Activated naive CD8-positive, alpha-beta T cell treated with anti-CD3 and anti-CD28 coated beads for 36 hours (primary cell): ENCODE data around the gene ZNF662. TPM values are rescaled to one million over a fixed set of nuclear protein-coding genes. Genes with fewer than 3 reads are reported as not detected.
A peak's percentile ranks its signal among the peaks of the same experiment; 100 is the strongest.

ENCODE experiments used
- DNase-seq: peaks from one replicate; pipeline ENCODE4 v3.0.0; 2021
- H3K27ac Mint-ChIP-seq: one replicate; pipeline ENCODE4 v1.8.0; 2022; ENCODE audit warnings: mild to moderate bottlenecking, moderate library complexity, mixed read lengths
- H3K27me3 Mint-ChIP-seq: one replicate; pipeline ENCODE4 v1.8.0; 2022; ENCODE audit warnings: mild to moderate bottlenecking, mixed read lengths
- H3K36me3 Mint-ChIP-seq: one replicate; pipeline ENCODE4 v1.8.0; 2021; ENCODE audit warnings: mild to moderate bottlenecking, mixed read lengths
- H3K4me1 Mint-ChIP-seq: one replicate; pipeline ENCODE4 v1.8.0; 2021; ENCODE audit warnings: mixed read lengths
- H3K4me3 Mint-ChIP-seq: one replicate; pipeline ENCODE4 v1.8.0; 2022; ENCODE audit warnings: mild to moderate bottlenecking, moderate library complexity, mixed read lengths
- H3K9me3 Mint-ChIP-seq: one replicate; pipeline ENCODE4 v1.8.0; 2022; ENCODE audit warnings: mixed read lengths
- total RNA-seq, 2 experiments: library from RNA; stranded (reverse); gene quantifications; one replicate each; pipeline ENCODE4 v1.2.3, GENCODE V29; 2021

ZNF662 gene
- 1 to 10 TPM; 4.9 to 5.3 TPM for total RNA-seq

GRCh38 chr3:42906070-42906847 lies at the start of gene ZNF662:
Gene ZNF662 (plus strand): TSS chr3:42906142. CDS start chr3:42908115, 1,973 bp downstream.
- H3K27ac Mint-ChIP-seq: peak within 1 kb of the TSS; percentile 55
- H3K4me1 Mint-ChIP-seq: peaks cover 17% of the 10 kb centered on the region
- peak within 1 kb of the TSS; percentile 63 for H3K4me3 Mint-ChIP-seq
- H3K27me3 Mint-ChIP-seq: peaks cover 18% of the 10 kb centered on the region
- peak; percentile 45 for DNase-seq
- H3K36me3 Mint-ChIP-seq: peaks cover 36% of the 10 kb centered on the region
- peaks cover 13% of the 10 kb centered on the region for H3K9me3 Mint-ChIP-seq

GRCh38 chr3:42856544-42856943 lies 49.4 kb upstream of the ZNF662 start:
- no peak for DNase-seq
- peaks cover 5% of the 10 kb centered on the region for H3K27me3 Mint-ChIP-seq
- H3K4me3 Mint-ChIP-seq: no peak overlapping the region
- H3K27ac Mint-ChIP-seq: no peak overlapping the region
- no peaks in the 10 kb centered on the region for H3K36me3 Mint-ChIP-seq
- H3K4me1 Mint-ChIP-seq: no peaks in the 10 kb centered on the region
- peaks cover 2% of the 10 kb centered on the region for H3K9me3 Mint-ChIP-seq

GRCh38 chr3:42864321-42864950 lies 41.5 kb upstream of the ZNF662 start:
- Mint-ChIP-seq H3K4me3 (no peak overlapping the region), H3K27ac (no peak overlapping the region), H3K9me3 (no peaks in the 10 kb centered on the region), H3K27me3 (no peaks in the 10 kb centered on the region), H3K4me1 (no peaks in the 10 kb centered on the region), H3K36me3 (no peaks in the 10 kb centered on the region)
- DNase-seq: no peak

- DNase-seq: no peak
- H3K4me1 Mint-ChIP-seq: no peaks in the 10 kb centered on the region
- no peaks in the 10 kb centered on the region for H3K27me3 Mint-ChIP-seq
- H3K27ac Mint-ChIP-seq: no peak overlapping the region
- H3K36me3 Mint-ChIP-seq: no peaks in the 10 kb centered on the region
- H3K4me3 Mint-ChIP-seq: no peak overlapping the region
- H3K9me3 Mint-ChIP-seq: no peaks in the 10 kb centered on the region
Measured at GRCh38 chr3:42865256-42865655, 40.7 kb upstream of the ZNF662 start.

GRCh38 chr3:42867138-42867537 lies 38.8 kb upstream of the ZNF662 start:
- Mint-ChIP-seq H3K27me3 (no peaks in the 10 kb centered on the region), H3K4me3 (no peak overlapping the region), H3K27ac (no peak overlapping the region), H3K36me3 (no peaks in the 10 kb centered on the region), H3K9me3 (no peaks in the 10 kb centered on the region), H3K4me1 (no peaks in the 10 kb centered on the region)
- no peak for DNase-seq

- Mint-ChIP-seq H3K4me1 (no peaks in the 10 kb centered on the region), H3K4me3 (no peak overlapping the region), H3K9me3 (no peaks in the 10 kb centered on the region), H3K36me3 (no peaks in the 10 kb centered on the region), H3K27me3 (no peaks in the 10 kb centered on the region), H3K27ac (no peak overlapping the region)
- no peak for DNase-seq
Measured at GRCh38 chr3:42868841-42869240, 37.1 kb upstream of the ZNF662 start.

GRCh38 chr3:42871592-42872196 lies 34.2 kb upstream of the ZNF662 start:
- H3K4me3 Mint-ChIP-seq: no peak overlapping the region
- H3K36me3 Mint-ChIP-seq: no peaks in the 10 kb centered on the region
- no peaks in the 10 kb centered on the region for H3K4me1 Mint-ChIP-seq
- no peaks in the 10 kb centered on the region for H3K9me3 Mint-ChIP-seq
- H3K27ac Mint-ChIP-seq: no peak overlapping the region
- no peaks in the 10 kb centered on the region for H3K27me3 Mint-ChIP-seq
- DNase-seq: no peak

- no peaks in the 10 kb centered on the region for H3K27me3 Mint-ChIP-seq
- no peak overlapping the region for H3K4me3 Mint-ChIP-seq
- no peaks in the 10 kb centered on the region for H3K36me3 Mint-ChIP-seq
- no peaks in the 10 kb centered on the region for H3K4me1 Mint-ChIP-seq
- no peaks in the 10 kb centered on the region for H3K9me3 Mint-ChIP-seq
- DNase-seq: no peak
- no peak overlapping the region for H3K27ac Mint-ChIP-seq
Measured at GRCh38 chr3:42872718-42873117, 33.2 kb upstream of the ZNF662 start.

GRCh38 chr3:42873221-42873982 lies 32.5 kb upstream of the ZNF662 start:
- Mint-ChIP-seq H3K27me3 (no peaks in the 10 kb centered on the region), H3K4me1 (no peaks in the 10 kb centered on the region), H3K9me3 (no peaks in the 10 kb centered on the region), H3K4me3 (no peak overlapping the region), H3K27ac (no peak overlapping the region), H3K36me3 (no peaks in the 10 kb centered on the region)
- no peak for DNase-seq

- H3K27me3 Mint-ChIP-seq: no peaks in the 10 kb centered on the region
- H3K4me3 Mint-ChIP-seq: no peak overlapping the region
- no peaks in the 10 kb centered on the region for H3K36me3 Mint-ChIP-seq
- H3K9me3 Mint-ChIP-seq: no peaks in the 10 kb centered on the region
- no peaks in the 10 kb centered on the region for H3K4me1 Mint-ChIP-seq
- DNase-seq: no peak
- H3K27ac Mint-ChIP-seq: no peak overlapping the region
Measured at GRCh38 chr3:42874749-42875148, 31.2 kb upstream of the ZNF662 start.

- Mint-ChIP-seq H3K4me1 (peaks cover 3% of the 10 kb centered on the region), H3K36me3 (no peaks in the 10 kb centered on the region), H3K4me3 (no peak within 1 kb of the TSS), H3K9me3 (no peaks in the 10 kb centered on the region), H3K27ac (no peak within 1 kb of the TSS), H3K27me3 (no peaks in the 10 kb centered on the region)
- DNase-seq: no peak
Measured at GRCh38 chr3:42875325-42876151, 30.4 kb upstream of the ZNF662 start, which contains the start of gene CYP8B1. Gene CYP8B1 (minus strand): TSS chr3:42875879. CDS start chr3:42875816, 63 bp downstream.

- H3K4me1 Mint-ChIP-seq: peaks cover 7% of the 10 kb centered on the region
- H3K4me3 Mint-ChIP-seq: no peak overlapping the region
- no peaks in the 10 kb centered on the region for H3K27me3 Mint-ChIP-seq
- no peaks in the 10 kb centered on the region for H3K36me3 Mint-ChIP-seq
- DNase-seq: no peak
- H3K9me3 Mint-ChIP-seq: no peaks in the 10 kb centered on the region
- no peak overlapping the region for H3K27ac Mint-ChIP-seq
Measured at GRCh38 chr3:42876401-42876800, 29.5 kb upstream of the ZNF662 start.

GRCh38 chr3:42876940-42877720 lies 28.8 kb upstream of the ZNF662 start:
- Mint-ChIP-seq H3K9me3 (no peaks in the 10 kb centered on the region), H3K27ac (no peak overlapping the region), H3K27me3 (no peaks in the 10 kb centered on the region), H3K4me1 (peaks cover 12% of the 10 kb centered on the region), H3K36me3 (no peaks in the 10 kb centered on the region), H3K4me3 (no peak overlapping the region)
- DNase-seq: no peak

- H3K27ac Mint-ChIP-seq: no peak overlapping the region
Measured at GRCh38 chr3:42877881-42878280, 28.1 kb upstream of the ZNF662 start.

More at GRCh38 chr3:42877881-42878280, 28.1 kb upstream of the ZNF662 start:
- peaks cover 12% of the 10 kb centered on the region for H3K4me1 Mint-ChIP-seq
- H3K4me3 Mint-ChIP-seq: no peak overlapping the region
- no peaks in the 10 kb centered on the region for H3K9me3 Mint-ChIP-seq
- no peaks in the 10 kb centered on the region for H3K27me3 Mint-ChIP-seq
- DNase-seq: no peak
- no peaks in the 10 kb centered on the region for H3K36me3 Mint-ChIP-seq
